Measurements from ENCODE around the gene DSCAM.

Gene DSCAM

GRCh38 chr21:40166291-40166843, 680.6 kb downstream of the DSCAM start:
- no peak for TF ChIP-seq CTCF (conservative IDR thresholded peaks at IDR 0.05; ENCODE audit: low read depth, low read length)
- DNase-seq (ENCODE audit: low read depth), result no peak
- no peak overlapping the region for H3K4me3 ChIP-seq (ENCODE audit: low read depth, low read length)

GRCh38 chr21:40165773-40166070, 681.2 kb downstream of the DSCAM start:
- no peak for TF ChIP-seq CTCF (conservative IDR thresholded peaks at IDR 0.05; ENCODE audit: low read depth, low read length)
- H3K4me3 ChIP-seq (ENCODE audit: low read depth, low read length), result no peak overlapping the region
- no peak for DNase-seq (ENCODE audit: low read depth)

GRCh38 chr21:40164905-40165772, 681.8 kb downstream of the DSCAM start:
- DNase-seq (ENCODE audit: low read depth), result no peak
- TF ChIP-seq CTCF (conservative IDR thresholded peaks at IDR 0.05; ENCODE audit: low read depth, low read length), result no peak
- H3K4me3 ChIP-seq (ENCODE audit: low read depth, low read length), result no peak overlapping the region

- no peak for DNase-seq (ENCODE audit: low read depth)
- no peak for TF ChIP-seq CTCF (conservative IDR thresholded peaks at IDR 0.05; ENCODE audit: low read depth, low read length)
- no peak overlapping the region for H3K4me3 ChIP-seq (ENCODE audit: low read depth, low read length)
Observed at GRCh38 chr21:40162075-40162474, 684.9 kb downstream of the DSCAM start.

- H3K4me3 ChIP-seq (ENCODE audit: low read depth, low read length), result no peak overlapping the region
- TF ChIP-seq CTCF (conservative IDR thresholded peaks at IDR 0.05; ENCODE audit: low read depth, low read length), result no peak
- DNase-seq (ENCODE audit: low read depth), result no peak
Observed at GRCh38 chr21:40160911-40161310, 686.0 kb downstream of the DSCAM start.

GRCh38 chr21:40158366-40158765, 688.6 kb downstream of the DSCAM start:
- DNase-seq (ENCODE audit: low read depth), result no peak
- TF ChIP-seq CTCF (conservative IDR thresholded peaks at IDR 0.05; ENCODE audit: low read depth, low read length), result no peak
- H3K4me3 ChIP-seq (ENCODE audit: low read depth, low read length), result no peak overlapping the region

- DNase-seq (ENCODE audit: low read depth), result no peak
Observed at GRCh38 chr21:40155563-40155962, 691.4 kb downstream of the DSCAM start.

More at GRCh38 chr21:40155563-40155962, 691.4 kb downstream of the DSCAM start:
- H3K4me3 ChIP-seq (ENCODE audit: low read depth, low read length), result no peak overlapping the region
- no peak for TF ChIP-seq CTCF (conservative IDR thresholded peaks at IDR 0.05; ENCODE audit: low read depth, low read length)
